A673 (cell line): Measurements from ENCODE around the gene RAB9B. TPM values are rescaled to one million over a fixed set of nuclear protein-coding genes. Genes with fewer than 3 reads are reported as not detected.

Experiments
- BruUV-seq: library from RNA; stranded (reverse); fragments of 400-500 nt; replicated peaks from 2 replicates; lab custom pipeline; 2021; lab: Mats Ljungman, UMichigan
- CTCF ChIA-PET: fragments of 300-600 bp; sonication (Branson Sonifier 250); formaldehyde crosslinking; loops from one replicate; lab custom pipeline; 2022; ENCODE audit warnings: antibody characterized with exemption; lab: Charles Lee
- POLR2A ChIA-PET: fragments of 300-600 bp; sonication (Branson Sonifier 250); formaldehyde crosslinking; loops from one replicate; lab custom pipeline; 2022; ENCODE audit warnings: antibody characterized with exemption; ENCODE audit not compliant: low non-redundant PET; lab: Charles Lee
- DNase-seq: peaks from one replicate; pipeline ENCODE4 v3.0.0-alpha.2; 2015; ENCODE audit warnings: low spot score
- H3K27ac ChIP-seq: fragments of 200-600 bp; sonication (generic); 2 replicates; pipeline ENCODE4 v1.5.1; 2016; ENCODE audit warnings: mixed run types, low read depth, mild to moderate bottlenecking, mixed read lengths, antibody characterized with exemption, low read length; ENCODE audit not compliant: poor library complexity, severe bottlenecking
- H3K27me3 ChIP-seq: fragments of 200-600 bp; sonication (generic); replicated peaks from 2 replicates; pipeline ENCODE4 v1.6.1; 2017; ENCODE audit warnings: mixed run types, low read depth, mild to moderate bottlenecking, mixed read lengths, antibody characterized with exemption, low read length; ENCODE audit not compliant: insufficient read depth, poor library complexity
- H3K36me3 ChIP-seq: fragments of 200-600 bp; sonication (generic); 2 replicates; pipeline ENCODE4 v1.6.1; 2016; ENCODE audit warnings: mixed run types, mild to moderate bottlenecking, mixed read lengths, antibody characterized with exemption, low read length; ENCODE audit not compliant: insufficient read depth, poor library complexity, severe bottlenecking
- H3K4me1 ChIP-seq: fragments of 200-600 bp; sonication (generic); 2 replicates; pipeline ENCODE4 v1.6.1; 2017; ENCODE audit warnings: mixed run types, mild to moderate bottlenecking, mixed read lengths, antibody characterized with exemption, low read length; ENCODE audit not compliant: insufficient read depth, poor library complexity, severe bottlenecking
- H3K4me3 ChIP-seq: fragments of 200-600 bp; sonication (generic); 2 replicates; pipeline ENCODE4 v1.5.1; 2016; ENCODE audit warnings: low read depth, mixed run types, mild to moderate bottlenecking, mixed read lengths, low read length; ENCODE audit not compliant: poor library complexity, severe bottlenecking
- H3K9me3 ChIP-seq: fragments of 200-600 bp; sonication (generic); 2 replicates; pipeline ENCODE4 v1.6.1; 2016; ENCODE audit warnings: mixed run types, low read depth, mild to moderate bottlenecking, mixed read lengths, antibody characterized with exemption, low read length; ENCODE audit not compliant: poor library complexity, severe bottlenecking
- CTCF ChIP-seq: fragments of 300-800, 200-600 bp; sonication (generic); conservative IDR thresholded peaks from 2 replicates; pipeline ENCODE4 v1.5.1; 2017; ENCODE audit warnings: low read depth, mild to moderate bottlenecking, antibody characterized with exemption, low read length, moderate library complexity, mixed read lengths
- EZH2 ChIP-seq: fragments of 200-600 bp; sonication (generic); IDR thresholded peaks from 2 replicates; pipeline ENCODE4 v1.6.1; 2017; ENCODE audit warnings: borderline replicate concordance, low read depth, mild to moderate bottlenecking, mixed read lengths, antibody characterized with exemption, low read length; ENCODE audit not compliant: poor library complexity, severe bottlenecking
- intact Hi-C: fragments of 100-400 bp; cut with micrococcal nuclease; formaldehyde crosslinking; loops from one replicate; pipeline ENCODE4 v1.10.0; 2022; ENCODE audit not compliant: unreplicated experiment
- total RNA-seq: library from RNA; stranded (reverse); gene quantifications from 2 replicates; pipeline ENCODE4 v1.2.3, GENCODE V29; 2021

RAB9B gene
- total RNA-seq, 1 experiment from 2014 or later: 0.67 TPM

GRCh38 chrX:103877571-103877970 is 45.5 kb upstream of the RAB9B start:
- BruUV-seq: no TSS peak
- Histone ChIP-seq H3K27ac (no peak overlapping the region), H3K27me3 (no peaks in the 10 kb centered on the region), H3K4me3 (no peak overlapping the region), H3K9me3 (no peaks in the 10 kb centered on the region), H3K4me1 (no peaks in the 10 kb centered on the region), H3K36me3 (no peaks in the 10 kb centered on the region)
- intact Hi-C loops: no loop called here
- DNase-seq: no peak
- CTCF ChIA-PET: no interaction called here
- TF ChIP-seq CTCF (no peak), EZH2 (no peak)
- POLR2A ChIA-PET: no interaction called here

GRCh38 chrX:103864886-103865534 is 33.0 kb upstream of the RAB9B start:
- intact Hi-C loops: no loop called here
- BruUV-seq: no TSS peak
- ChIA-PET CTCF (no interaction called here), POLR2A (no interaction called here)
- Histone ChIP-seq H3K4me3 (no peak overlapping the region), H3K4me1 (no peaks in the 10 kb centered on the region), H3K27ac (no peak overlapping the region), H3K36me3 (no peaks in the 10 kb centered on the region), H3K9me3 (no peaks in the 10 kb centered on the region), H3K27me3 (no peaks in the 10 kb centered on the region)
- no peak for DNase-seq
- no peak for TF ChIP-seq EZH2
- TF ChIP-seq CTCF: no peak

- POLR2A ChIA-PET: no interaction called here
Observed at GRCh38 chrX:103864149-103864548, 32.1 kb upstream of the RAB9B start.

More at GRCh38 chrX:103864149-103864548, 32.1 kb upstream of the RAB9B start:
- DNase-seq: no peak
- no peak overlapping the region for H3K27ac ChIP-seq
- CTCF ChIA-PET: no interaction called here
- intact Hi-C loops: no loop called here
- H3K36me3 ChIP-seq: no peaks in the 10 kb centered on the region
- H3K9me3 ChIP-seq: no peaks in the 10 kb centered on the region
- TF ChIP-seq EZH2 (no peak), CTCF (no peak)
- no TSS peak for BruUV-seq
- H3K4me1 ChIP-seq: no peaks in the 10 kb centered on the region
- no peak overlapping the region for H3K4me3 ChIP-seq
- no peaks in the 10 kb centered on the region for H3K27me3 ChIP-seq
